Measurements from ENCODE around the gene TNFSF9.
"Not testable (repeated sequence)": the region's sequence is repeated elsewhere in the genome, so short reads cannot be mapped to it uniquely, and the experiment has no call there.

Gene TNFSF9

GRCh38 chr19:6573350-6573749 lies 42.5 kb downstream of the TNFSF9 start:
- no peak for DNase-seq

DNA sequence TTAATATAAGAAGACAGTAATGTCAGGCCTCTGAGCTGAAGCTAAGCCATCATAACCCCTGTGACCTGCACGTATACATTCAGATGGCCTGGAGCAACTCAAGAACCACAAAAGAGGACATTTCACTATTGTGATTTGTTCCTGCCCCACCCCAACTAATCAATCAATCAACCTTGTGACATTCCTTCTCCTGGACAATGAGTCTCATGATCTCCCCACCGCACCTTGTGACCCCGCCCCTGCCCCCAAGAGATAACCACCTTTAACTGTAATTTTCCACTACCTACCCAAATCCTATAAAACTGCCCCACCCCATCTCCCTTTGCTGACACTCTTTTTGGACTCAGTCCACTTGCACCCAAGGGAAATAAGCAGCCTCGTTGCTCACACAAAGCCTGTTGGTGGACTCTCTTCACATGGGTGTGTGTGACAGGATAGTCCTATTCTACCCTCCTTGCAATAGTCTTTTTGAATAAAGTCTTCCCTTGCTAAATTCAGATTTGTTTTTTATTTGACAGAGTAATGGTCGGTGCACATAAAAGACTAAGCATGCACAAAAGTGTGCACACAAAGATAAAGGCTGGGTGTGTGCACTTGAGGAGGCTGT lies 46.1 kb downstream of the TNFSF9 start:
- DNase-seq = no peak

GRCh38 chr19:6577476-6578125 lies 46.8 kb downstream of the TNFSF9 start:
- DNase-seq = peak; percentile 29

DNA sequence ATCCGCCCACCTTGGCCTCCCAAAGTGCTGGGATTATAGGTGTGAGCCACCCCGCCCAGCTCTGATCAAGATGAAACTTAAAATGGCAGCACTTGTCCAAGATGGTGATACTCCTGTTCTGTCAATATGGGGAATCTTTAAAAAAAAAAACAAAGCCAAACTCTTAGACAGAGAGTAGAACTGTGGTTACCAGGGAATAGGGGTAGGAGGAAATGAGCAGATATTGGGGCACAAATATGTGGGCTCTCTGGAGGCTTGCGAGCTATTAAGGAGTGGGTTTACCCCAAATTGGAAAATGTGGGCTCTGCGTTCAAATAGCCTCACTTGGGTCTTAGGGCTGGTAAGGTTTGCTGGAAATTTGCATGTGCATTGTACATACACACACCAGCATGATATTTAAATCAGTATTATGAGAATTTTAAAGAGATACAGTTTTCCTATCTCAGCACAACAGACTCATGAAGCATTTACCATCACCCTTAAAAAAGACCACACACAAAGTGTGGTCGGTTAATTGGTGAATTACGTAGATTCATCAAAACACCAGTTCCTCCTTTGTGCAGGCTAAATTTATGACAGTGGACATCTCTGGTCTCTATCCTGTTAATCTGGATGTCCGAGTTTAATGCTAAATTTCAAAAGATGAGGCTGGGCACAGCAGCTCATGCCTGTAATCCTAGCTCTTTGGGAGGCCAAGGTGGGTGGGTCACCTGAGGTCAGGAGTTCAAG lies 48.8 kb downstream of the TNFSF9 start:
- no peak for DNase-seq

DNA sequence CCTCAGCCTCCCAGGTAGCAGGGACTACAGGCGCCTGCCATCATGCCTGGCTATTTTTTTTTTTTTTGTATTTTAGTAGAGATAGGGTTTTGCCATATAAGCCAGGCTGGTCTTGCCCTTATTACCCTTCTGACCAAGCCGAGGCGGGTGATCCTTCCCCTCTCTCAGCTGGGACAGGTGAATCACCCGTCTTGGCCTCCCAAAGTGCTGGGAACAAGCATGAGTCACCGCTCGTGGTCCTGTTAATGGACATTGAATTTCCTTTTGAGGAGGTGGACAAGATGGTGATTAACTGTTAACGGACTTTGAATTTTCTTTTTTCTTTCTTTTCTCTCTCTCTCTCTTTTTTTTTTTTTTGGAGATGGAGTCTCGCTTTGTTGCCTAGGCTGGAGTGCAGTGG lies 49.5 kb downstream of the TNFSF9 start:
- DNase-seq = no peak

DNA sequence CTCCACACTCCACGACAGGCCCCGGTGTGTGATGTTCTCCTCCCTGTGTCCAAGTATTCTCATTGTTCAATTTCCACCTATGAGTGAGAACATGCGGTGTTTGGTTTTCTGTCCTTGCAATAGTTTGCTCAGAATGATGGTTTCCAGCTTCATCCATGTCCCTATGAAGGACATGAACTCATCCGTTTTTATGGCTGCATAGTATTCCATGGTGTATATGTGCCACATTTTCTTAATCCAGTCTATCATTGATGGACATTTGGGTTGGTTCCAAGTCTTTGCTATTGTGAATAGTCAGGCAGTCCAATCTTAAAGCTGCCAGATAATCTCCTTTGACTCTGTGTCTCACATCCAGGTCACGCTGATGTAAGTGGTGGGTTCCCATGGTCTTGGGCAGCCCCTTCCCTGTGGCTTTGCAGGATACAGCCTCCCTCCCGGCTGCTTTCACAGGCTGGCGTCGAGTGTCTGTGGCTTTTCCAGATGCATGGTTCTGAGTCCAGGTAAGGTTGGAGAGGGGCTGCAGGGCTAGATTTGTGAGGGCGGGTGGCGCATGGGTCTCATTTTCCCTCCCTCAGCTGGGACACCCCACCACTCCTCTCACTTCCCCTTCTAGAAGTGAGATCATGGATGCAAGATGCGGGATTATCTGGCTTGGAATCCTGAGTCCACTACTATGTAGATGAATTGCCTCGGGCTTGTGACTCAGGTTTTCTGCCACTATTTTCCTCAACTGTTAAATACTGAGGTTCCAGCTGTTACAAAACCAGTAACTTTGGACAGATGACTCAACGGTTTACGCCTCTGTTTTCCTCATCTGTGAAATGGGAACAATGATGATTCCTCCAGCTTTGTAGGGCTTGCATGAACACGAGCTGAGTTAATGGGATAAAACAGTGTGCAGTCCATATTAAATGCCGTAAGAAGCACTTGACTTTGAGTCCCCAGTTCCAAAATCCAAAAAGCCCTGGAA lies 52.0 kb downstream of the TNFSF9 start:
- DNase-seq = not testable (repeated sequence)
